Neuron (in vitro differentiated cells): Measurements from ENCODE around the gene EYA4.

ENCODE experiments used
- H2AFZ ChIP-seq: one replicate; pipeline ENCODE4 v1.6.1; 2013; ENCODE audit warnings: low read depth, mild to moderate bottlenecking, inconsistent platforms, low read length, moderate library complexity
- H3K27me3 ChIP-seq: one replicate; pipeline ENCODE4 v1.6.1; 2013; ENCODE audit warnings: low read length; ENCODE audit not compliant: insufficient read depth
- H3K36me3 ChIP-seq: one replicate; pipeline ENCODE4 v1.6.1; 2013; ENCODE audit warnings: low read length; ENCODE audit not compliant: insufficient read depth
- H3K4me1 ChIP-seq: one replicate; pipeline ENCODE4 v1.6.1; 2013; ENCODE audit warnings: low read length; ENCODE audit not compliant: insufficient read depth
- H3K4me3 ChIP-seq: 2 replicates; pipeline ENCODE4 v1.5.1; 2013; ENCODE audit warnings: mild to moderate bottlenecking, low read length, moderate library complexity
- H3K9me3 ChIP-seq: one replicate; pipeline ENCODE4 v1.6.1; 2013; ENCODE audit warnings: low read length

EYA4 gene

GRCh38 chr6:133277228-133277899 is 36.2 kb downstream of the EYA4 start:
- H2AFZ ChIP-seq, result no peak overlapping the region
- no peaks in the 10 kb centered on the region for H3K36me3 ChIP-seq
- peaks cover 5% of the 10 kb centered on the region for H3K4me1 ChIP-seq
- no peak overlapping the region for H3K4me3 ChIP-seq
- H3K27me3 ChIP-seq, result no peaks in the 10 kb centered on the region
- H3K9me3 ChIP-seq, result no peaks in the 10 kb centered on the region

GRCh38 chr6:133277900-133278545 is 36.9 kb downstream of the EYA4 start:
- H2AFZ ChIP-seq, result no peak overlapping the region
- H3K36me3 ChIP-seq, result no peaks in the 10 kb centered on the region
- no peaks in the 10 kb centered on the region for H3K9me3 ChIP-seq
- no peak overlapping the region for H3K4me3 ChIP-seq
- H3K27me3 ChIP-seq, result no peaks in the 10 kb centered on the region
- peaks cover 5% of the 10 kb centered on the region for H3K4me1 ChIP-seq

GRCh38 chr6:133286765-133287164 is 45.6 kb downstream of the EYA4 start:
- H3K4me3 ChIP-seq, result no peak overlapping the region
- no peaks in the 10 kb centered on the region for H3K4me1 ChIP-seq
- H2AFZ ChIP-seq, result no peak overlapping the region
- H3K27me3 ChIP-seq, result no peaks in the 10 kb centered on the region
- H3K9me3 ChIP-seq, result no peaks in the 10 kb centered on the region
- no peaks in the 10 kb centered on the region for H3K36me3 ChIP-seq

- Histone ChIP-seq H3K9me3 (no peaks in the 10 kb centered on the region), H3K4me3 (no peak overlapping the region), H3K4me1 (no peaks in the 10 kb centered on the region), H3K36me3 (no peaks in the 10 kb centered on the region), H2AFZ (no peak overlapping the region), H3K27me3 (no peaks in the 10 kb centered on the region)
These were observed 47.5 kb downstream of the EYA4 start for GRCh38 chr6:133288662-133289061.

- no peaks in the 10 kb centered on the region for H3K36me3 ChIP-seq
- H3K4me3 ChIP-seq, result no peak overlapping the region
- no peaks in the 10 kb centered on the region for H3K9me3 ChIP-seq
- H3K27me3 ChIP-seq, result no peaks in the 10 kb centered on the region
- no peaks in the 10 kb centered on the region for H3K4me1 ChIP-seq
- no peak overlapping the region for H2AFZ ChIP-seq
These were observed 48.7 kb downstream of the EYA4 start for GRCh38 chr6:133289733-133290306.

GRCh38 chr6:133290930-133291329 is 49.8 kb downstream of the EYA4 start:
- Histone ChIP-seq H3K4me1 (no peaks in the 10 kb centered on the region), H3K27me3 (no peaks in the 10 kb centered on the region), H2AFZ (no peak overlapping the region), H3K36me3 (no peaks in the 10 kb centered on the region), H3K9me3 (no peaks in the 10 kb centered on the region), H3K4me3 (no peak overlapping the region)

- Histone ChIP-seq H3K9me3 (no peaks in the 10 kb centered on the region), H3K4me1 (no peaks in the 10 kb centered on the region), H3K27me3 (no peaks in the 10 kb centered on the region), H3K4me3 (no peak overlapping the region), H3K36me3 (no peaks in the 10 kb centered on the region), H2AFZ (no peak overlapping the region)
These were observed 50.5 kb downstream of the EYA4 start for GRCh38 chr6:133291671-133292070.

GRCh38 chr6:133297657-133298056 is 56.5 kb downstream of the EYA4 start:
- no peaks in the 10 kb centered on the region for H3K9me3 ChIP-seq
- no peaks in the 10 kb centered on the region for H3K4me1 ChIP-seq
- H3K36me3 ChIP-seq, result no peaks in the 10 kb centered on the region
- H3K27me3 ChIP-seq, result no peaks in the 10 kb centered on the region
- no peak overlapping the region for H2AFZ ChIP-seq
- H3K4me3 ChIP-seq, result no peak overlapping the region

- no peaks in the 10 kb centered on the region for H3K9me3 ChIP-seq
- no peak overlapping the region for H3K4me3 ChIP-seq
- no peak overlapping the region for H2AFZ ChIP-seq
- H3K27me3 ChIP-seq, result no peaks in the 10 kb centered on the region
- no peaks in the 10 kb centered on the region for H3K4me1 ChIP-seq
- H3K36me3 ChIP-seq, result no peaks in the 10 kb centered on the region
These were observed 57.2 kb downstream of the EYA4 start for GRCh38 chr6:133298335-133298734.

GRCh38 chr6:133298801-133299200 is 57.6 kb downstream of the EYA4 start:
- H3K27me3 ChIP-seq, result no peaks in the 10 kb centered on the region
- H3K36me3 ChIP-seq, result no peaks in the 10 kb centered on the region
- no peaks in the 10 kb centered on the region for H3K9me3 ChIP-seq
- no peak overlapping the region for H2AFZ ChIP-seq
- H3K4me1 ChIP-seq, result no peaks in the 10 kb centered on the region
- no peak overlapping the region for H3K4me3 ChIP-seq

GRCh38 chr6:133300896-133301295 is 59.7 kb downstream of the EYA4 start:
- Histone ChIP-seq H3K4me1 (no peaks in the 10 kb centered on the region), H3K36me3 (no peaks in the 10 kb centered on the region), H3K4me3 (no peak overlapping the region), H3K9me3 (no peaks in the 10 kb centered on the region), H2AFZ (no peak overlapping the region), H3K27me3 (no peaks in the 10 kb centered on the region)

GRCh38 chr6:133301835-133302234 is 60.7 kb downstream of the EYA4 start:
- Histone ChIP-seq H3K27me3 (no peaks in the 10 kb centered on the region), H3K4me3 (no peak overlapping the region), H3K9me3 (no peaks in the 10 kb centered on the region), H3K4me1 (no peaks in the 10 kb centered on the region), H3K36me3 (no peaks in the 10 kb centered on the region), H2AFZ (no peak overlapping the region)

- no peaks in the 10 kb centered on the region for H3K27me3 ChIP-seq
- no peaks in the 10 kb centered on the region for H3K36me3 ChIP-seq
- no peaks in the 10 kb centered on the region for H3K4me1 ChIP-seq
- no peak overlapping the region for H3K4me3 ChIP-seq
- no peak overlapping the region for H2AFZ ChIP-seq
- H3K9me3 ChIP-seq, result no peaks in the 10 kb centered on the region
These were observed 65.8 kb downstream of the EYA4 start for GRCh38 chr6:133306931-133307330.
